Liver (tissue), 3 donors: ENCODE results near the gene RPL13A.

Experiments used
- ATF3 ChIP-seq: IDR thresholded peaks from 2 replicates; pipeline ENCODE4 v1.6.1; 2016; ENCODE audit warnings: antibody characterized with exemption
- CTCF ChIP-seq: fragments of 150-350 bp; IDR thresholded peaks from 2 replicates; pipeline ENCODE4 v1.5.1; 2017; ENCODE audit warnings: improper control_type of control experiment, low read depth, low read length; ENCODE audit not compliant: missing input control
- EGR1 ChIP-seq, 2 donors: IDR thresholded peaks; 2 replicates each; pipeline ENCODE4 v1.6.1; 2016 to 2018; ENCODE audit warnings: antibody characterized with exemption in 2 of 2, low read depth in 2 of 2
- FOXA1 ChIP-seq: IDR thresholded peaks from 2 replicates; pipeline ENCODE4 v1.6.1; 2016; ENCODE audit warnings: antibody characterized with exemption
- HNF4G ChIP-seq: IDR thresholded peaks from 2 replicates; pipeline ENCODE4 v1.6.1; 2016; ENCODE audit warnings: antibody characterized with exemption
- JUND ChIP-seq, 2 donors: IDR thresholded peaks; 2 replicates each; pipeline ENCODE4 v1.6.1; 2016; ENCODE audit warnings: antibody characterized with exemption in 2 of 2
- MAX ChIP-seq: IDR thresholded peaks from 2 replicates; pipeline ENCODE4 v1.6.1; 2016; ENCODE audit warnings: antibody characterized with exemption
- NR2F2 ChIP-seq: IDR thresholded peaks from 2 replicates; pipeline ENCODE4 v1.6.1; 2016; ENCODE audit warnings: antibody characterized with exemption
- RAD21 ChIP-seq, 2 donors: IDR thresholded peaks; 2 replicates each; pipeline ENCODE4 v1.6.1; 2016; ENCODE audit warnings: antibody characterized with exemption in 2 of 2, mild to moderate bottlenecking in 2 of 2
- REST ChIP-seq: IDR thresholded peaks from 2 replicates; pipeline ENCODE4 v1.6.1; 2016; ENCODE audit warnings: antibody characterized with exemption, mild to moderate bottlenecking
- RXRA ChIP-seq, 2 donors: IDR thresholded peaks; 2 replicates each; pipeline ENCODE4 v1.6.1; 2017 to 2018; ENCODE audit warnings: antibody characterized with exemption in 2 of 2, mild to moderate bottlenecking in 1 of 2
- SP1 ChIP-seq: IDR thresholded peaks from 2 replicates; pipeline ENCODE4 v1.6.1; 2018; ENCODE audit warnings: antibody characterized with exemption, mild to moderate bottlenecking
- YY1 ChIP-seq: IDR thresholded peaks from 2 replicates; pipeline ENCODE4 v1.6.1; 2016; ENCODE audit warnings: antibody characterized with exemption, mild to moderate bottlenecking
- ZBTB33 ChIP-seq: IDR thresholded peaks from 2 replicates; pipeline ENCODE4 v1.6.1; 2016; ENCODE audit warnings: antibody characterized with exemption
- donor health status: healthy.
- donor health status: healthy.

GRCh38 chr19:49473868-49474541 lies 13.4 kb upstream of the RPL13A start, which contains the start of gene FLT3LG:
- TF ChIP-seq CTCF = peak; percentile 92
- no peak for TF ChIP-seq MAX
- no peak for TF ChIP-seq JUND (IDR thresholded peaks at IDR 0.05)
- no peak for TF ChIP-seq ZBTB33
- TF ChIP-seq YY1 = peak; percentile 30
- peak; percentile 27 for TF ChIP-seq REST
- TF ChIP-seq HNF4G = no peak
- TF ChIP-seq RAD21 (IDR thresholded peaks at IDR 0.05) = peak; percentile 71 to 82
- no peak for TF ChIP-seq NR2F2
- TF ChIP-seq EGR1 (IDR thresholded peaks at IDR 0.05; ENCODE audit: low read depth in 2 of 2) = no peak
- peak; percentile 42 for TF ChIP-seq SP1
- TF ChIP-seq RXRA (IDR thresholded peaks at IDR 0.05) = peak in 1 of 2 donors; percentile 10
- TF ChIP-seq ATF3 = no peak
- peak; percentile 24 for TF ChIP-seq FOXA1
